Activated naive CD4-positive, alpha-beta T cell treated with anti-CD3 and anti-CD28 coated beads, Interleukin-2, amount 50 U/mL, for 72 hours (primary cell): Measurements from ENCODE around the gene ACSS1. TPM values are rescaled to one million over a fixed set of nuclear protein-coding genes. Genes with fewer than 3 reads are reported as not detected.
A peak's percentile ranks its signal among the peaks of the same experiment; 100 is the strongest.
"Not testable (repeated sequence)": the region's sequence is repeated elsewhere in the genome, so short reads cannot be mapped to it uniquely, and the experiment has no call there.

ENCODE experiments used
- ATAC-seq, 2 donors: fragments of 150-1000 bp; cut with Tn5 transposase; 2 replicates each; pipeline ENCODE4 v1.10.0; 2021; ENCODE audit warnings: mild to moderate bottlenecking in 2 of 2, moderate library complexity in 2 of 2
- DNase-seq, 2 donors: peaks; one replicate each; pipeline ENCODE4 v3.0.0; 2021 to 2022; ENCODE audit warnings: low spot score in 2 of 2
- H3K27ac Mint-ChIP-seq, 2 donors: one replicate each; pipeline ENCODE4 v1.8.0; 2022; ENCODE audit warnings: mild to moderate bottlenecking in 2 of 2, mixed read lengths in 2 of 2
- H3K36me3 Mint-ChIP-seq, 2 donors: one replicate each; pipeline ENCODE4 v1.8.0; 2022; ENCODE audit warnings: mixed read lengths in 2 of 2
- H3K9me3 Mint-ChIP-seq, 2 donors: one replicate each; pipeline ENCODE4 v1.8.0; 2022; ENCODE audit warnings: mixed read lengths in 2 of 2
- total RNA-seq, 2 donors: library from RNA; stranded (reverse); gene quantifications; one replicate each; pipeline ENCODE4 v1.2.3, GENCODE V29; 2022

ACSS1 gene
- total RNA-seq, 2 donors from 2014 or later = 5.5 to 11.3 TPM

- DNase-seq (no peak), ATAC-seq (no peak)
- no peaks in the 10 kb centered on the region for H3K36me3 Mint-ChIP-seq
- H3K27ac Mint-ChIP-seq = no peak overlapping the region
- no peaks in the 10 kb centered on the region for H3K9me3 Mint-ChIP-seq
These were observed 42.0 kb downstream of the ACSS1 start for GRCh38 chr20:25015986-25016385.

- no peak for DNase-seq
- ATAC-seq = no peak
- H3K36me3 Mint-ChIP-seq = no peaks in the 10 kb centered on the region
- H3K27ac Mint-ChIP-seq = peak overlapping the region in 1 of 2 donors; percentile 72
- H3K9me3 Mint-ChIP-seq = no peaks in the 10 kb centered on the region
These were observed 43.1 kb downstream of the ACSS1 start for GRCh38 chr20:25014816-25015215.

GRCh38 chr20:25013478-25014380, 44.2 kb downstream of the ACSS1 start:
- Mint-ChIP-seq H3K36me3 (no peaks in the 10 kb centered on the region), H3K9me3 (no peaks in the 10 kb centered on the region), H3K27ac (no peak overlapping the region)
- DNase-seq = no peak
- no peak for ATAC-seq

- DNase-seq (no peak), ATAC-seq (no peak)
- H3K9me3 Mint-ChIP-seq = no peaks in the 10 kb centered on the region
- H3K27ac Mint-ChIP-seq = no peak overlapping the region
- H3K36me3 Mint-ChIP-seq = no peaks in the 10 kb centered on the region
These were observed 45.2 kb downstream of the ACSS1 start for GRCh38 chr20:25012616-25013189.

GRCh38 chr20:25011831-25012241, 46.1 kb downstream of the ACSS1 start:
- H3K36me3 Mint-ChIP-seq = no peaks in the 10 kb centered on the region
- DNase-seq (no peak), ATAC-seq (no peak)
- H3K27ac Mint-ChIP-seq = no peak overlapping the region
- H3K9me3 Mint-ChIP-seq = no peaks in the 10 kb centered on the region

GRCh38 chr20:25011261-25011660, 46.7 kb downstream of the ACSS1 start:
- no peak for ATAC-seq
- no peaks in the 10 kb centered on the region for H3K36me3 Mint-ChIP-seq
- no peaks in the 10 kb centered on the region for H3K9me3 Mint-ChIP-seq
- no peak for DNase-seq
- no peak overlapping the region for H3K27ac Mint-ChIP-seq

GRCh38 chr20:25009218-25010145, 48.5 kb downstream of the ACSS1 start:
- H3K36me3 Mint-ChIP-seq = no peaks in the 10 kb centered on the region
- H3K27ac Mint-ChIP-seq = no peak overlapping the region
- DNase-seq (no peak), ATAC-seq (no peak)
- no peaks in the 10 kb centered on the region for H3K9me3 Mint-ChIP-seq

- ATAC-seq = no peak
- no peaks in the 10 kb centered on the region for H3K9me3 Mint-ChIP-seq
- H3K36me3 Mint-ChIP-seq = no peaks in the 10 kb centered on the region
- H3K27ac Mint-ChIP-seq = peak overlapping the region in 1 of 2 donors; percentile 50
- no peak for DNase-seq
These were observed 49.3 kb downstream of the ACSS1 start for GRCh38 chr20:25008388-25009217.

- H3K9me3 Mint-ChIP-seq = no peaks in the 10 kb centered on the region
- DNase-seq (no peak), ATAC-seq (no peak)
- H3K36me3 Mint-ChIP-seq = peaks cover 0 to 3% of the 10 kb centered on the region in 2 donors
- H3K27ac Mint-ChIP-seq = no peak overlapping the region
These were observed 50.2 kb downstream of the ACSS1 start for GRCh38 chr20:25007491-25008305.

GRCh38 chr20:25006431-25007167, 51.3 kb downstream of the ACSS1 start:
- no peak for ATAC-seq
- H3K9me3 Mint-ChIP-seq = no peaks in the 10 kb centered on the region
- H3K36me3 Mint-ChIP-seq = peaks cover 0 to 7% of the 10 kb centered on the region in 2 donors
- no peak for DNase-seq
- no peak overlapping the region for H3K27ac Mint-ChIP-seq

- Mint-ChIP-seq H3K36me3 (peaks cover 0 to 7% of the 10 kb centered on the region in 2 donors), H3K27ac (no peak overlapping the region), H3K9me3 (no peaks in the 10 kb centered on the region)
- no peak for ATAC-seq
- DNase-seq = no peak
These were observed 52.3 kb downstream of the ACSS1 start for GRCh38 chr20:25005661-25006060.

- DNase-seq = no peak
- no peaks in the 10 kb centered on the region for H3K9me3 Mint-ChIP-seq
- peaks cover 0 to 7% of the 10 kb centered on the region in 2 donors for H3K36me3 Mint-ChIP-seq
- H3K27ac Mint-ChIP-seq = no peak overlapping the region
- ATAC-seq = no peak
These were observed 52.7 kb downstream of the ACSS1 start for GRCh38 chr20:25005220-25005619.

- peaks cover 0 to 7% of the 10 kb centered on the region in 2 donors for H3K36me3 Mint-ChIP-seq
- H3K27ac Mint-ChIP-seq = no peak overlapping the region
- DNase-seq = no peak
- no peak for ATAC-seq
- H3K9me3 Mint-ChIP-seq = no peaks in the 10 kb centered on the region
These were observed 54.9 kb downstream of the ACSS1 start for GRCh38 chr20:25003002-25003401.

GRCh38 chr20:25001323-25001722, 56.6 kb downstream of the ACSS1 start:
- not testable (repeated sequence) for ATAC-seq, H3K9me3 Mint-ChIP-seq, DNase-seq, H3K36me3 Mint-ChIP-seq, H3K27ac Mint-ChIP-seq

GRCh38 chr20:25000268-25000801, 57.6 kb downstream of the ACSS1 start:
- Mint-ChIP-seq H3K27ac (no peak overlapping the region), H3K9me3 (no peaks in the 10 kb centered on the region), H3K36me3 (peaks cover 0 to 7% of the 10 kb centered on the region in 2 donors)
- DNase-seq (no peak), ATAC-seq (peak in 1 of 2 donors; percentile 37)
